ENCODE results near the gene ASAP3. TPM values are rescaled to one million over a fixed set of nuclear protein-coding genes. Genes with fewer than 3 reads are reported as not detected.
A peak's percentile ranks its signal among the peaks of the same experiment; 100 is the strongest.

ASAP3 gene
- total and polyA plus RNA-seq, 8 donors: 17.9 to 37.4 (median 25.3) TPM

GRCh38 chr1:23530087-23530746 lies 46.2 kb upstream of the ASAP3 start:
- no peak for FAIRE-seq

GRCh38 chr1:23529146-23530086 lies 45.4 kb upstream of the ASAP3 start:
- intact Hi-C loops (cut with DNase I): no loop called here
- peaks cover 7 to 18% (median 7%) of the 10 kb centered on the region in 3 donors for H3K4me1 ChIP-seq
- H3K9me3 ChIP-seq: no peaks in the 10 kb centered on the region
- no peak overlapping the region for H3K4me3 ChIP-seq
- FAIRE-seq: no peak
- DNase-seq: no peak
- no peaks in the 10 kb centered on the region for H3K27me3 ChIP-seq
- H3K36me3 ChIP-seq: no peaks in the 10 kb centered on the region
- no peak for ATAC-seq
- 44 to 61% methylated on average over 8 of the region's 8 CpGs for WGBS, 2 donors
- no peak for TF ChIP-seq CTCF (IDR thresholded peaks at IDR 0.05)
- no peak overlapping the region for H3K27ac ChIP-seq

More at GRCh38 chr1:23530087-23530746, 46.2 kb upstream of the ASAP3 start:
- intact Hi-C loops (cut with DNase I): no loop called here
- no peaks in the 10 kb centered on the region for H3K9me3 ChIP-seq
- no peaks in the 10 kb centered on the region for H3K36me3 ChIP-seq
- DNase-seq: no peak
- H3K27ac ChIP-seq: no peak overlapping the region
- H3K4me1 ChIP-seq: peaks cover 7 to 18% (median 7%) of the 10 kb centered on the region in 3 donors
- H3K27me3 ChIP-seq: no peaks in the 10 kb centered on the region
- ATAC-seq: peak in 2 of 4 donors; percentile 10 to 16
- no peak for TF ChIP-seq CTCF (IDR thresholded peaks at IDR 0.05)
- 3 to 4% methylated on average over 16 to 22 of the region's 22 CpGs for WGBS, 2 donors
- H3K4me3 ChIP-seq: peak overlapping the region; percentile 30 to 71 (median 43)

GRCh38 chr1:23528250-23528978 lies 44.4 kb upstream of the ASAP3 start:
- TF ChIP-seq CTCF (IDR thresholded peaks at IDR 0.05): no peak
- WGBS, 2 donors: 12 to 13% methylated on average over 9 of the region's 9 CpGs
- peaks cover 7 to 18% (median 7%) of the 10 kb centered on the region in 3 donors for H3K4me1 ChIP-seq

GRCh38 chr1:23527900-23528249 lies 43.9 kb upstream of the ASAP3 start:
- Histone ChIP-seq H3K4me1 (peaks cover 7 to 18% (median 7%) of the 10 kb centered on the region in 3 donors), H3K4me3 (no peak overlapping the region), H3K27ac (no peak overlapping the region)

More at GRCh38 chr1:23528250-23528978, 44.4 kb upstream of the ASAP3 start:
- Histone ChIP-seq H3K9me3 (no peaks in the 10 kb centered on the region), H3K27me3 (no peaks in the 10 kb centered on the region), H3K27ac (no peak overlapping the region), H3K36me3 (no peaks in the 10 kb centered on the region), H3K4me3 (no peak overlapping the region)
- no peak for FAIRE-seq
- intact Hi-C loops (cut with DNase I): no loop called here
- DNase-seq: peak; percentile 68 to 86 (median 84)
- peak; percentile 51 to 76 (median 74) for ATAC-seq

More at GRCh38 chr1:23527900-23528249, 43.9 kb upstream of the ASAP3 start:
- 63 to 67% methylated on average over 6 of the region's 6 CpGs for WGBS, 2 donors
- intact Hi-C loops (cut with DNase I): no loop called here
- Histone ChIP-seq H3K9me3 (no peaks in the 10 kb centered on the region), H3K27me3 (no peaks in the 10 kb centered on the region), H3K36me3 (no peaks in the 10 kb centered on the region)
- ATAC-seq: no peak
- no peak for DNase-seq
- no peak for TF ChIP-seq CTCF (IDR thresholded peaks at IDR 0.05)
- FAIRE-seq: no peak
